HG02938 (cell line): Measurements from ENCODE around the gene CHAF1A.

Source experiments
- ATAC-seq: cut with Tn5 transposase; IDR thresholded peaks from one replicate; pipeline ENCODE4 v1.9.1; 2021; ENCODE audit warnings: mild to moderate bottlenecking, moderate library complexity; ENCODE audit not compliant: unreplicated experiment

The CHAF1A gene

GRCh38 chr19:4432918-4433506 is 30.6 kb downstream of the CHAF1A start:
- no peak for ATAC-seq

GRCh38 chr19:4434391-4434790 is 32.0 kb downstream of the CHAF1A start:
- ATAC-seq = no peak

- ATAC-seq = no peak
These were observed 33.8 kb downstream of the CHAF1A start for GRCh38 chr19:4436231-4436630.

- no peak for ATAC-seq
These were observed 34.7 kb downstream of the CHAF1A start for GRCh38 chr19:4437103-4437502.

GRCh38 chr19:4439243-4439642 is 36.8 kb downstream of the CHAF1A start:
- no peak for ATAC-seq

GRCh38 chr19:4441994-4442818 is 39.8 kb downstream of the CHAF1A start:
- no peak for ATAC-seq

GRCh38 chr19:4442819-4443146 is 40.3 kb downstream of the CHAF1A start:
- ATAC-seq = no peak

- no peak for ATAC-seq
These were observed 40.7 kb downstream of the CHAF1A start for GRCh38 chr19:4443188-4443587.

- no peak for ATAC-seq
These were observed 41.7 kb downstream of the CHAF1A start for GRCh38 chr19:4443966-4444764.

- ATAC-seq = no peak
These were observed 42.6 kb downstream of the CHAF1A start for GRCh38 chr19:4444765-4445741.

- no peak for ATAC-seq
These were observed 43.7 kb downstream of the CHAF1A start for GRCh38 chr19:4445963-4446703.

GRCh38 chr19:4446704-4447200 is 44.3 kb downstream of the CHAF1A start:
- no peak for ATAC-seq

- no peak for ATAC-seq
These were observed 45.1 kb downstream of the CHAF1A start for GRCh38 chr19:4447327-4448146.

- no peak for ATAC-seq
These were observed 45.9 kb downstream of the CHAF1A start for GRCh38 chr19:4448147-4448985.

- no peak for ATAC-seq
These were observed 46.7 kb downstream of the CHAF1A start for GRCh38 chr19:4449022-4449638.

GRCh38 chr19:4449639-4450028 is 47.2 kb downstream of the CHAF1A start:
- no peak for ATAC-seq

- ATAC-seq = no peak
These were observed 50.0 kb downstream of the CHAF1A start for GRCh38 chr19:4452230-4452990.
